Suprapubic skin (tissue), 4 donors: ENCODE results near the gene LRRIQ1.

Source experiments
- POLR2A ChIP-seq, 2 donors: fragments of 450-650 bp; IDR thresholded peaks; one replicate each; pipeline ENCODE4 v1.6.1; 2017; ENCODE audit warnings: antibody characterized with exemption in 2 of 2, mild to moderate bottlenecking in 2 of 2, moderate library complexity in 2 of 2
- POLR2AphosphoS5 ChIP-seq, 3 donors: sonication (generic); formaldehyde crosslinking; IDR thresholded peaks; one replicate each; pipeline ENCODE4 v1.6.1; 2017; ENCODE audit warnings: antibody characterized with exemption in 3 of 3

- TF ChIP-seq POLR2AphosphoS5 (IDR thresholded peaks at IDR 0.05) = no peak
- no peak for TF ChIP-seq POLR2A (IDR thresholded peaks at IDR 0.05)
Measured at GRCh38 chr12:84986586-84986985, 49.6 kb upstream of the LRRIQ1 start.
